ENCODE results near the gene TKT.

- no peak for TF ChIP-seq CTCF (IDR thresholded peaks at IDR 0.05; ENCODE audit: insufficient read depth, low read length)
- TF ChIP-seq REST (IDR thresholded peaks at IDR 0.05; ENCODE audit: insufficient replicate concordance, low read depth), result no peak
- no peak; the same call in 1 of the 2 replicates for TF ChIP-seq POLR2AphosphoS5 (IDR thresholded peaks at IDR 0.05; ENCODE audit: low read depth)
Observed at GRCh38 chr3:53194210-53195065, 61.4 kb downstream of the TKT start.

Measured in HL-60 (cell line).